GM19351 (cell line): ENCODE measurements around the gene CD209.
"Not testable (repeated sequence)": the region's sequence is repeated elsewhere in the genome, so short reads cannot be mapped to it uniquely, and the experiment has no call there.

Experiments
- ATAC-seq: cut with Tn5 transposase; IDR thresholded peaks from one replicate; pipeline ENCODE4 v1.9.1; 2021; ENCODE audit warnings: mild to moderate bottlenecking, moderate library complexity; ENCODE audit not compliant: unreplicated experiment

Gene CD209

GRCh38 chr19:7771072-7771471 is 23.7 kb upstream of the CD209 start:
- no peak for ATAC-seq

DNA sequence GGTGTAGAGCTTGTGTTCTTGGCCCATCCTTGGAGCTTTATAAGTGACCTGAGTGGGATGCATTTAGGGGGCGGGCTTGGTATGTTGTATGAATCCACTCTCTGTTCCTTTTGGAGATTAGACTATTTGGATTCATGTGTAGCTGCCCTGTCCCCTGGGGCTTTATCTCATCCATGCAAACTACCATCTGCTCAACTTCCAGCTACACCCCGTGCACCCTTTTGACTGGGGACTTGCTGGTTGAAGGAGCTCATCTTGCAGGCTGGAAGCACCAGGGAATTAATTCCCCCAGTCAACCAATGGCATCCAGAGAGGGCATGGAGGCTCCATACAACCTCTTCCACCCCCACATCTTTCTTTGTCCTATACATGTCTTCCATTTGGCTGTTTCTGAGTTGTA is 21.8 kb upstream of the CD209 start:
- ATAC-seq = no peak

GRCh38 chr19:7767487-7767886 is 20.2 kb upstream of the CD209 start:
- ATAC-seq = no peak

GRCh38 chr19:7766535-7766934 is 19.2 kb upstream of the CD209 start:
- no peak for ATAC-seq

DNA sequence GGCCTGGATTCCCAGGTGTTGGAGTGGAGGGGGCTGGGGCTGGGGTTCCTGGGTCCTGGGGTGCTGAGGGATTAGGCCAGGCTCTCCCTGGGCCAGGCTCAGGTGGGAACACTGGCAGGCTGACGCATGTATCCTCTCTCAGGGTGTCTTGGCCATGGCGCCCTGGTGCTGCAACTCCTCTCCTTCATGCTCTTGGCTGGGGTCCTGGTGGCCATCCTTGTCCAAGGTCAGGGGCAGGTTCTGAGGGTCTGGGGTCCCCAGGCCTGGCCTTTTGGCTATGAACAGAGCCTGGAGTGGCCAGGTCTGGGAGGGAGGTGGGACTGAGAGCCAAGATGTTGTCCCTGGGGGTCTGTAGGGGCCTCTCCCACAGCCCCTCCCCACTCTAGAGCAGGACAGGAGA is 17.7 kb upstream of the CD209 start:
- ATAC-seq = not testable (repeated sequence)

DNA sequence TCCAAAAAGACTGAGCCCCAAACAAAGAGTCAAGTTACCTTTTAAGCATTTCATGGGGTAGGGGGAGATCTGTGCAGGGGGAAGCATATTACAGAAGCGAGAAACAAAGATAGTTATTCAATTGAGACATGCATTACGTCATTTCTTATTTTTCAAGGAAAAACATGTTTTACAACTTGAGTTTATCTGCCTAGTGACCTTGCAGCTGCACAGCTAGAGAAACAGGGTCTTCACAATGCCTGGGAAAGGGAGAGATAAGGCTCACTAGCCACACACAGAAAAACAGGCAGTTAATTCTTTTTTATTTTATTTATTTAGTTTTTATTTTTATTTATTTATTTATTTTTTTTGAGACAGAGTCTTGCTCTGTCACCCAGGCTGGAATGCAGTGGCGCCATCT is 16.8 kb upstream of the CD209 start:
- not testable (repeated sequence) for ATAC-seq

DNA sequence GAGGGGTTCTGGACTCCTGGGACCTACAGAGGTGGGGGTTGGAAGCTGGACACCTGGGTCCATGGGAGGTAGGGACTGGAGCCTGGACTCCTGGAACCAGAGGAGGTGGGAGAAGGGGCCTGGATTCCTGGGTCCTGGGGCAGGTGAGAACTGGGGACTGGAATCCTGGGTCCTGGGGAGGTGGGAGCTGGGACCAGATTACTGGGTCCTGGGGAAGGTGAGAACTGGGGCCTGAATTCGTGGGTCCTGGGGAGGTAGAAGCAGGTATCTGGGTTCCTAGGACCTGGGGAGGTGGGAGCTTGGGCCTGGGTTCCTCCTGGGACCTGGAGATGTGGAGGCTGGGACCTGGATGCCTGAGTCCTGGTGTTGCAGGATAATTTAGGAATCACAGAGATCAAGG is 16.4 kb upstream of the CD209 start:
- ATAC-seq = no peak

GRCh38 chr19:7762719-7763293 is 15.5 kb upstream of the CD209 start, which contains the start of gene CLEC4M:
Gene CLEC4M (plus strand): TSS chr19:7763243. CDS start chr19:7763267, 24 bp downstream.
- no peak for ATAC-seq

DNA sequence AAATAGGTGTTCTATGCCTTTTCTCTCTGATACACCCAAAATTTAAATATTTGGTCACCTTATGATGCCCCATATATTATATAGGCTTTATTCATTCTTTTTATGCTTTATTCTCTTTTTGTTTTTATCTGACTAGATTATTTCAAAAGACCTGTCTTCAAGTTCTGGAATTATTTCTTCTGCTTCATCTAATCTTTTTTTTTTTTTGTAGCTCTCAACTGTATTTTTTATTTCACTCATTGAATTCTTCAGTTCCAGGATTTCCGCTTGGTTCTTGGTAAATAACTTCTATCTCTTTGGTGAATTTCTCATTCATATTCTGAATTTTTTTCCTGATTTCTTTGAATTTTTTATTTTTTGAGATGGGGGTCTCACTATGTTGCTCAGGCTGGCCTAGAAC is 11.8 kb upstream of the CD209 start:
- no peak for ATAC-seq

DNA sequence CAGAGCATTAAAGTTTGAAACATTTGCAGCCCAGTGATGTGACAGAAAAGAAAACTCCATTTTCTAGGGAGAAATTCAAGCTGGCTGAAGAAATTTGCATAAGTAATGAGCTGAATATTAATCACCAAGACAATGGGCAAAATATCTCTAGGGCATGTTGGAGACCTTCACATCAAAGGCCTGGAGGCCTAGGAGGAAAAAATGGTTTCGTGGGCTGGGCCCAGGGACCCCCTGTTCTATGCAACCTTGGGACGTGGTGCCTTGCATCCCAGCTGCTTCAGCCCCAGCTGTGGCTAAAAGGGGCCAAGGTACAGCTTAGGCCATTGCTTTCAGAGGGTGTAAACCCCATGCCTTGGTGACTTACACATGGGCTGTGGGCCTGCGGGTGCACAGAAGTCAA is 10.0 kb upstream of the CD209 start:
- no peak for ATAC-seq

DNA sequence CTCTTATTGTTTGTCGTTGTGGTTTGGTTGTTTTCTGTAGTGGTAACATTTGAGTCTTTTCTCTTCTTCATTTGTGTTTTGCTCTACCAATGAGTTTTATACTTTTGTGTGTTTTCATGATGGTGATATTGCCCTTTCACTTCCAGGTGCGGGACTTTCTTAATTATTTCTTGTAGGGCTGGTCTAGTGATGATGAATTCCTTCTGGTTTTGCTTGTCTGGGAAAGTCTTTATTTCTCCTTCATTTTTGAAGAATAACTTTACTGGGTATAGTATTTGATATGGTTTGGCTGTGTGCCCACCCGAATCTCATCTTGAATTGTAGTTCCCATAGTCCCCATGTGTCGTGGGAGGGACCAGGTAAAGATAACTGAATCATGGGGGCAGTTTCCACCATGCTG is 8.9 kb upstream of the CD209 start:
- no peak for ATAC-seq

DNA sequence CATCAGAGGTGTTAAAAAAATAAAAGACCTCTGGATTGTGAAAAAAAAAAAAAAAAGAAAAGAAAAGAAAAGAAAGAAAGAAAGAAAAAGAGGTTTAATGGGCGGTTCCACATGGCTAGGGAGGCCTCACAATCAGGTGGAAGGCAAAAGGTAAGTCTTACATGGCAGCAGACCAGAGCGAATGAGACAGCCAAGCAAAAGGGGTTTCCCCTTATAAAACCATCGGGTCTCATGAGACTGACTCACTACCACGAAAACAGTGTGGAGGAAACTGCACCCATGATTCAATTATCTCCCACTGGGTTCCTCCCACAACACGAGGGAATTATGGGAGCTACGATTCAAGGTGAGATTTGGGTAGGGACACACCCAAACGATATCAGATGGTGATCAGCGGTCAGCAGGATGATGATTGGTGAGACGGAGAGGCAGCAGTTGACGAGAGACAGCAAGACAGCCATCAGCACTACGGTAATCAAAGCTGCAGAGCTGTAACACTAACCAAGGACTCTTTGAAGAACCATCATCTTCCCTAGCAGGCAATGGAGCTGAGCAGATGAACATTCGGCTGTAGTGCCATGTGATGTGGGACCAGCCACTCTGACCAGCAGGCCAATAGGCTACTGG is 3.9 kb upstream of the CD209 start:
- ATAC-seq = no peak

DNA sequence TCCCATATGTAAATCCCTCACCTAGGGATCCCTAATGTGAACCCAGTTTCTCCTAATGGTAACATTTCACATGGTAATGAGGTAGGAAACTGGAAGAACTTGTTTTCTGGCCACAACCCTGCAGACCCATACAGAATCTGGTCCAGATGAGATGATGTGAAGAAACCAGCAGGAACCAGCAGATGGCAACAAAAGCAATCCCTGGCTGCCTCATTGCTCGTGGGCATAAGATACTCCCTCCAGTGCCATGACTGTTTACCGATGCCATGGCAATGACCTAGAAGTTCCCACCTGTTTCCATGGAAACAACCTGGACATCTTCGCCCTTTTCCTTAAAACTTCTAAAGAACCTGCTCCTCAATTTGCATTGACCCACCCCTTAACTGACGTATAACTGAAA is 1.4 kb upstream of the CD209 start:
- no peak for ATAC-seq

GRCh38 chr19:7748171-7748570 is 837 bp upstream of the CD209 start:
- ATAC-seq = no peak

DNA sequence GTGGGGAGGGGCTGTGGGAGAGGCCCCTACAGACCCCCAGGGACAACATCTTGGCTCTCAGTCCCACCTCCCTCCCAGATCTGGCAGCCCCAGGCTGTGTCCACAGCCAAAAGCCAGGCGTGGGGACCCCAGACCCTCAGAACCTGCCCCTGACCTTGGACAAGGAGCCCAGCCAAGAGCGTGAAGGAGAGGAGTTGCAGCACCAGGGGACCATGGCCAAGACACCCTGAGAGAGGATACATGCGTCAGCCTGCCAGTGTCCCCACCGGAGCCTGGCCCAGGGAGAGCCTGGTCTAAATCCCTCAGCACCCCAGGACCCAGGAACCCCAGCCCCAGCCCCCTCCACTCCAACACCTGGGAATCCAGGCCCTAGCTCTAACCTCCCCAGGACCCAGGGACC is 1.0 kb downstream of the CD209 start:
- not testable (repeated sequence) for ATAC-seq

- no peak for ATAC-seq
These were observed 2.3 kb downstream of the CD209 start for GRCh38 chr19:7744871-7745650.

DNA sequence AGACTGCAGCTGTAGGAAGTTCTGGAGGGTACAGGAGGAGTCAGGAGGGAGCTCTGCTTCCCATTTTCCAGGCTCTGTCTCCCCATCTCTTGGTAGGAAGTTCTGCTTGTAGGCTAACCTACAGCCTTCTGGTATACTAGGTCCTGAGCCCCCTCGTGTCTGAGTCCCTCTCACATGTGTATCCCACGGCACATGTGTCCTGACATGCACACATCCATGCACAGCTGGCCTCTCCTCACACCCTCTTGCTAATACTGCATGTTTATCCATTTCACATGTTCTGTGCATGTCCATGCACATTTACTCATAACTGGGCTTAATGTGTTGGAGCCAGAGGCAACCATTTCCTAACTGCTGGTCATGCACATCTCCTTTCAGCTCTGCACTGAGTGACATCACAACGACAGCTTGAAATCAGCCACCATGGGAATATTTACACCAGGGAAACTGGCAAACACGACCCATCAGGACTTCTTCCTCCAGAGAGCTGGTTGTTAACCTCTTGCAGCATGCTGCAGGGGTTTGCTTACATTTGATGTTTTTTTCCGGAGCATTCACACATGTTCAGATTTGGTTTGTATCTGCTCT is 3.0 kb downstream of the CD209 start:
- no peak for ATAC-seq

DNA sequence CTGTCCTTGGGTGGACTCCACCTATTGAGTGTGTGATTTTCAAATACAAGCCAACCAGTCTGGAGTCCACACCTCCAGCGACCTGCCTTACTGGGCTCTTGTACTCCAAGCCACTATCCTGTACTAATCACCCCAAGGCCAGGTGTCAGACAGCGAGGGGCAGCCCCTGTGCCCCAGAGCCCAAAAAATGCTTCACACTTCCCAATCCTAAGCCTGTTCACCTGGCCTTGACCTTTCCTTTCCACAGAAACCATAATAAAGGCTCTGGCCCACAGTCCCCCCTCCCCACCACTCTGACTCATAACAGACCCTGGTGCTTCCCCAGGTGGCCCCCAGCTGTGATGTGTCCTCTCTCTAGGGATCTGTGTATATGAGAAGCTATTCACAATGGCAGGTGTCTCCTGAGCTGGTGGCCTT is 3.9 kb downstream of the CD209 start:
- ATAC-seq = no peak

- ATAC-seq = no peak
These were observed 4.3 kb downstream of the CD209 start for GRCh38 chr19:7742991-7743390.

DNA sequence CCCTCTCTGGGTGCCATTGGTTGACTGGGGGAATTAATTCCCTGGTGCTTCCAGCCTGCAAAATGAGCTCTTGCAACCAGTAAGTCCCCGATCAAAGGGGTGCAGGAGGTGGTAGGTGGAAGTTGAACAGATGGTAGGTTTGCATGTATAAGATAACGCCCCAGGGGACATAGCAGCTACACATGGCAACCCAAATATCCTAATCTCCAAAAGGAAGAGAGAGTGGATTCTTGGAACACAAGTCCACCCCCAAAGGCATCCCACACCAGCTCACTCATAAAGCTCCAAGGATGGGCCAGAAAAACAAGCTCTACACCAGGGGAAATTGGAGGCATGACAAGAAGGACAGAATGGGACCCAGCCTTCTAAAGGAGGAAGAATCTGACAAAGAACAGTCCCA is 4.8 kb downstream of the CD209 start:
- no peak for ATAC-seq

GRCh38 chr19:7740682-7741054 is 6.7 kb downstream of the CD209 start:
- ATAC-seq = no peak
